Stimulated activated CD8-positive, alpha-beta memory T cell treated with anti-CD3 and anti-CD28 coated beads, Interleukin-15, amount 100 ng/mL, for 4 hours (primary cell): ENCODE data around the gene ABCA6.

Source experiments
- DNase-seq, 2 donors: peaks; one replicate each; pipeline ENCODE4 v3.0.0-alpha.2; 2020; ENCODE audit warnings: low read depth in 2 of 2

The ABCA6 gene

GRCh38 chr17:69047368-69048263 is 94.1 kb downstream of the ABCA6 start:
- no peak for DNase-seq

DNA sequence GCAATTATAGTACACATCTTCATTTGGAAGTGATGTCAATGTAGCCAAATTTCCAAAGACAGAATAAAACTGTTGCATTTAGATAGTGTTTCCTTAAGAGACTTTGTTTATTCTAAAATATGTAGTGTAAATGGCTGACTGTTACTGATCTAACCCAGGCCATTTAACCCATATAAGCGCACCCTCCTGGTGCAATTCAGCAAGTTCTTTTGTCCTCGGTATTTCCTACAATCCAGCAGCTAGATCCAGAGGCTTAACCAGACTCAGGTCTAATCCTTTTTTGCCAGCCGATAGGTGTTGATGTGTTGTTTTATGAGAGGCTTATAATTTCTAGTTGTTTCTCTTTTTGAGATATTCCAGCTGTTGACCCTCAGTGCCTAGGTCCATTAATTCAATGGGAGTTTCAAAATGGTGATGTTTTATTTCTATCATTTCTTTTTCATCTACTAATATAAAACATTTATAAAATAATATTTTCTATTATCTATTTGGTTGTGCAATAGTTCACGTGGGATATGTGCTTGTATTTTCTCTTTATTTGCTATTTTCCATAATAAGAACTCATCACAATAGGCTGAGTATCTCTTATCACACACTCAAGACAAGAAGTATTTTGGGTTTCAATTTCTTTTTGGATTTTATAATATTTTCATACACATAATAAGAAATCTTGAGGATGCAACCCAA is 95.4 kb downstream of the ABCA6 start:
- DNase-seq = no peak

DNA sequence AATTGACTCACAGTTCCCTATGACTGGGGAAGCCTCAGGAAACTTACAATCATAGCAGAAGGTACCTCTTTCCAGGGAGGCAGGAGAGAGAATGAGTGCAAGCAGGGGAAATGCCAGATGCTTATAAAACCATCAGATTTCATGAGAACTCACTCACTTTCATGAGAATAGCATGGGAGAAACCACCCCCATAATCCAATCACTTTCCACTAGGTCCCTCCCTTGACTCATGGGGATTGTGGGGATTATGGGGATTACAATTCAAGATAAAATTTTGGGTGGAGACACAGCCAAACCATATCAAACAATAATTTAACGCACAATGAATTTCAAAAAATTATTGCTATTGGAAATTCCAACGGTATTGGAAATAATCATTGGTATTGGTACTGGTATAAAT is 96.0 kb downstream of the ABCA6 start:
- no peak for DNase-seq

GRCh38 chr17:69044371-69044770 is 97.3 kb downstream of the ABCA6 start:
- no peak for DNase-seq

DNA sequence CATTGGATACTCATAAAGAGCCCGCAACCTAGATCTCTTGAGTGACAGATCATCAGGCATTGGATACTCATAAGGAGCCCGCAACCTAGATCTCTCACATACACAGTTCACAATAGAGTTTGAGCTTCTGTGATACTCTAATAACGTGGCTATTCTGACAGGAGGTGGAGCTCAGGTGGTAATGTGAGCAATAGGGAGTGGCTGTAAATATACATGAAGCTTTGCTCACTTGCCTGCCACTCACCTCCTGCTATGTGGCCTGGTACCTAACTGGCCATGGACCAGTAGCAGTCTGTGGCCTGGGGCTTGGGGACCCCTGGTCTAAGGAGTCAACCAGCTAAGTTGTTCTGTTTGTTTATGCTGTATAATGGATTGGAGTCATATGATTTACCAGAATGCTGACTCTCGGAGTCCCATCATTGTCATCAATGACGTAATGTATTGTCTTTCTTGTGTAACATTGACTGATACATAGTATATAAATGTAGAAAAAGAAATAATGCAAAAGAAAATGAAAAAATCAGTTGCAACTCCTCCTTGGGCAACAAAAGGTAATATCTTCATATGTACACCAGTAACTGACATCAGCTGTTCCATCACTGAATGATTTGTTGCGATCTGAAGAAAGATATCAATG is 98.5 kb downstream of the ABCA6 start:
- DNase-seq = no peak

- DNase-seq = no peak
Measured at GRCh38 chr17:69042308-69042707, 99.4 kb downstream of the ABCA6 start.

GRCh38 chr17:69031839-69032238 is 109.9 kb downstream of the ABCA6 start:
- no peak for DNase-seq

GRCh38 chr17:69030169-69030568 is 111.5 kb downstream of the ABCA6 start:
- no peak for DNase-seq
